ENCODE data around the gene RNF39.

DNA sequence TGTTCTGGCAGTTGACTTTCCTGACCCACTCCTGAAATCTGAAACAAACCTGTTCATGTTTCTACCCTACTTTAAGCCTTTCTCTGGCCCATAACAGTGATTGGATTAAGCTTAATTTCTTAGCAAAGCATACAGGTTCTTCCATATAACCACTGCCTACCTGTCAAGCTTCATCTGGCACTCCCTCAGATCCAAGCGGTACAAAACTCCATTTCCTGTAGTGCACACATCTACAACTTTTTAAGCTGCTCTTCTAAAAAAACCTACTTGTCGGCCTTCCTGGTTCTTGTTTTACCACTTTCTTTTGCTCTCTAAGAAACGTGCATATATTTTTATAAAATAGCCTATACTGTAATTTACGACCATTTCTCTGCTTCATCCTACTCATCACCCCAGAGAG, 9.5 kb downstream of the RNF39 start:
- TF ChIP-seq EP300 (IDR thresholded peaks at IDR 0.05; ENCODE audit: low read depth) (no peak), POLR2A (IDR thresholded peaks at IDR 0.05) (no peak)
- TF ChIP-seq, protein P1, sequence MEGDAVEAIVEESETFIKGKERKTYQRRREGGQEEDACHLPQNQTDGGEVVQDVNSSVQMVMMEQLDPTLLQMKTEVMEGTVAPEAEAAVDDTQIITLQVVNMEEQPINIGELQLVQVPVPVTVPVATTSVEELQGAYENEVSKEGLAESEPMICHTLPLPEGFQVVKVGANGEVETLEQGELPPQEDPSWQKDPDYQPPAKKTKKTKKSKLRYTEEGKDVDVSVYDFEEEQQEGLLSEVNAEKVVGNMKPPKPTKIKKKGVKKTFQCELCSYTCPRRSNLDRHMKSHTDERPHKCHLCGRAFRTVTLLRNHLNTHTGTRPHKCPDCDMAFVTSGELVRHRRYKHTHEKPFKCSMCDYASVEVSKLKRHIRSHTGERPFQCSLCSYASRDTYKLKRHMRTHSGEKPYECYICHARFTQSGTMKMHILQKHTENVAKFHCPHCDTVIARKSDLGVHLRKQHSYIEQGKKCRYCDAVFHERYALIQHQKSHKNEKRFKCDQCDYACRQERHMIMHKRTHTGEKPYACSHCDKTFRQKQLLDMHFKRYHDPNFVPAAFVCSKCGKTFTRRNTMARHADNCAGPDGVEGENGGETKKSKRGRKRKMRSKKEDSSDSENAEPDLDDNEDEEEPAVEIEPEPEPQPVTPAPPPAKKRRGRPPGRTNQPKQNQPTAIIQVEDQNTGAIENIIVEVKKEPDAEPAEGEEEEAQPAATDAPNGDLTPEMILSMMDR (IDR thresholded peaks at IDR 0.05), result no peak

Measured in transverse colon (tissue), 3 donors.